A673 (cell line): ENCODE data around the gene TRIM40. TPM values are rescaled to one million over a fixed set of nuclear protein-coding genes. Genes with fewer than 3 reads are reported as not detected.
"Not testable (repeated sequence)": the region's sequence is repeated elsewhere in the genome, so short reads cannot be mapped to it uniquely, and the experiment has no call there.

Experiments used
- BruUV-seq: library from RNA; stranded (reverse); fragments of 400-500 nt; replicated peaks from 2 replicates; lab custom pipeline; 2021; lab: Mats Ljungman, UMichigan
- CTCF ChIA-PET: fragments of 300-600 bp; sonication (Branson Sonifier 250); formaldehyde crosslinking; loops from one replicate; lab custom pipeline; 2022; ENCODE audit warnings: antibody characterized with exemption; lab: Charles Lee
- POLR2A ChIA-PET: fragments of 300-600 bp; sonication (Branson Sonifier 250); formaldehyde crosslinking; loops from one replicate; lab custom pipeline; 2022; ENCODE audit warnings: antibody characterized with exemption; ENCODE audit not compliant: low non-redundant PET; lab: Charles Lee
- DNase-seq: peaks from one replicate; pipeline ENCODE4 v3.0.0-alpha.2; 2015; ENCODE audit warnings: low spot score
- H3K27ac ChIP-seq: fragments of 200-600 bp; sonication (generic); 2 replicates; pipeline ENCODE4 v1.5.1; 2016; ENCODE audit warnings: mixed run types, low read depth, mild to moderate bottlenecking, mixed read lengths, antibody characterized with exemption, low read length; ENCODE audit not compliant: poor library complexity, severe bottlenecking
- H3K27me3 ChIP-seq: fragments of 200-600 bp; sonication (generic); replicated peaks from 2 replicates; pipeline ENCODE4 v1.6.1; 2017; ENCODE audit warnings: mixed run types, low read depth, mild to moderate bottlenecking, mixed read lengths, antibody characterized with exemption, low read length; ENCODE audit not compliant: insufficient read depth, poor library complexity
- H3K36me3 ChIP-seq: fragments of 200-600 bp; sonication (generic); 2 replicates; pipeline ENCODE4 v1.6.1; 2016; ENCODE audit warnings: mixed run types, mild to moderate bottlenecking, mixed read lengths, antibody characterized with exemption, low read length; ENCODE audit not compliant: insufficient read depth, poor library complexity, severe bottlenecking
- H3K4me1 ChIP-seq: fragments of 200-600 bp; sonication (generic); 2 replicates; pipeline ENCODE4 v1.6.1; 2017; ENCODE audit warnings: mixed run types, mild to moderate bottlenecking, mixed read lengths, antibody characterized with exemption, low read length; ENCODE audit not compliant: insufficient read depth, poor library complexity, severe bottlenecking
- H3K4me3 ChIP-seq: fragments of 200-600 bp; sonication (generic); 2 replicates; pipeline ENCODE4 v1.5.1; 2016; ENCODE audit warnings: low read depth, mixed run types, mild to moderate bottlenecking, mixed read lengths, low read length; ENCODE audit not compliant: poor library complexity, severe bottlenecking
- H3K9me3 ChIP-seq: fragments of 200-600 bp; sonication (generic); 2 replicates; pipeline ENCODE4 v1.6.1; 2016; ENCODE audit warnings: mixed run types, low read depth, mild to moderate bottlenecking, mixed read lengths, antibody characterized with exemption, low read length; ENCODE audit not compliant: poor library complexity, severe bottlenecking
- CTCF ChIP-seq: fragments of 300-800, 200-600 bp; sonication (generic); conservative IDR thresholded peaks from 2 replicates; pipeline ENCODE4 v1.5.1; 2017; ENCODE audit warnings: low read depth, mild to moderate bottlenecking, antibody characterized with exemption, low read length, moderate library complexity, mixed read lengths
- EZH2 ChIP-seq: fragments of 200-600 bp; sonication (generic); IDR thresholded peaks from 2 replicates; pipeline ENCODE4 v1.6.1; 2017; ENCODE audit warnings: borderline replicate concordance, low read depth, mild to moderate bottlenecking, mixed read lengths, antibody characterized with exemption, low read length; ENCODE audit not compliant: poor library complexity, severe bottlenecking
- intact Hi-C: fragments of 100-400 bp; cut with micrococcal nuclease; formaldehyde crosslinking; loops from one replicate; pipeline ENCODE4 v1.10.0; 2022; ENCODE audit not compliant: unreplicated experiment
- total RNA-seq: library from RNA; stranded (reverse); gene quantifications from 2 replicates; pipeline ENCODE4 v1.2.3, GENCODE V29; 2021

Gene TRIM40
- total RNA-seq, 1 experiment from 2014 or later, result not detected

- no peak overlapping the region for H3K27ac ChIP-seq
These were observed 28.8 kb downstream of the TRIM40 start for GRCh38 chr6:30164714-30165113.

GRCh38 chr6:30165238-30165637 lies 29.3 kb downstream of the TRIM40 start:
- H3K4me3 ChIP-seq, BruUV-seq, intact Hi-C loops, POLR2A ChIA-PET, H3K9me3 ChIP-seq, DNase-seq, H3K4me1 ChIP-seq, H3K27ac ChIP-seq, H3K36me3 ChIP-seq, CTCF ChIA-PET: not testable (repeated sequence)
- H3K27me3 ChIP-seq, result peaks cover 14% of the 10 kb centered on the region

More at GRCh38 chr6:30164714-30165113, 28.8 kb downstream of the TRIM40 start:
- H3K36me3 ChIP-seq, result no peaks in the 10 kb centered on the region
- no peak overlapping the region for H3K4me3 ChIP-seq
- CTCF ChIA-PET, result no interaction called here
- H3K4me1 ChIP-seq, result no peaks in the 10 kb centered on the region
- DNase-seq, result no peak
- no peaks in the 10 kb centered on the region for H3K9me3 ChIP-seq
- no TSS peak for BruUV-seq
- TF ChIP-seq EZH2 (no peak), CTCF (no peak)
- POLR2A ChIA-PET, result no interaction called here
- H3K27me3 ChIP-seq, result peaks cover 13% of the 10 kb centered on the region
- intact Hi-C loops, result no loop called here

GRCh38 chr6:30167101-30167500 lies 31.2 kb downstream of the TRIM40 start:
- no peaks in the 10 kb centered on the region for H3K4me1 ChIP-seq
- no peak overlapping the region for H3K4me3 ChIP-seq
- no peak overlapping the region for H3K27ac ChIP-seq
- CTCF ChIA-PET, result no interaction called here
- H3K9me3 ChIP-seq, result no peaks in the 10 kb centered on the region
- DNase-seq, result no peak
- no peaks in the 10 kb centered on the region for H3K36me3 ChIP-seq
- POLR2A ChIA-PET, result no interaction called here
- intact Hi-C loops, result no loop called here
- BruUV-seq, result no TSS peak
- peaks cover 33% of the 10 kb centered on the region for H3K27me3 ChIP-seq
- TF ChIP-seq EZH2, result no peak
- TF ChIP-seq CTCF, result no peak

- H3K27me3 ChIP-seq, result peaks cover 45% of the 10 kb centered on the region
- H3K4me1 ChIP-seq, result no peaks in the 10 kb centered on the region
- ChIA-PET POLR2A (no interaction called here), CTCF (no interaction called here)
- TF ChIP-seq EZH2, result no peak
- TF ChIP-seq CTCF, result no peak
- DNase-seq, result no peak
- intact Hi-C loops, result no loop called here
- no peaks in the 10 kb centered on the region for H3K9me3 ChIP-seq
- H3K36me3 ChIP-seq, result no peaks in the 10 kb centered on the region
- H3K4me3 ChIP-seq, result no peak overlapping the region
- BruUV-seq, result no TSS peak
- no peak overlapping the region for H3K27ac ChIP-seq
These were observed 32.8 kb downstream of the TRIM40 start for GRCh38 chr6:30168741-30169140.
